ENCODE measurements around the gene NNAT. TPM values are rescaled to one million over a fixed set of nuclear protein-coding genes. Genes with fewer than 3 reads are reported as not detected.

Gene NNAT
- total and polyA plus RNA-seq, 7 donors = 7.8 to 125 (median 85.8) TPM; not detected in 1

- Histone ChIP-seq H3K9me3 (no peaks in the 10 kb centered on the region), H3K27me3 (no peaks in the 10 kb centered on the region), H3K36me3 (peaks cover 0 to 63% (median 23%) of the 10 kb centered on the region in 4 donors), H3K27ac (no peak overlapping the region), H3K4me1 (peaks cover 0 to 49% (median 33%) of the 10 kb centered on the region in 4 donors), H3K4me3 (no peak overlapping the region)
- intact Hi-C loops (cut with DNase I) = no loop called here
- 89 to 96% methylated on average over 4 of the region's 4 CpGs for WGBS, 2 donors
- DNase-seq = peak; percentile 40
- no peak for TF ChIP-seq EP300 (IDR thresholded peaks at IDR 0.05)
- TF ChIP-seq CTCF (IDR thresholded peaks at IDR 0.05) = no peak
- TF ChIP-seq POLR2A (IDR thresholded peaks at IDR 0.05) = no peak
- no peak for TF ChIP-seq POLR2AphosphoS5 (IDR thresholded peaks at IDR 0.05)
Measured at GRCh38 chr20:37513779-37514359, 7.2 kb upstream of the NNAT start.

- Histone ChIP-seq H3K4me3 (no peak overlapping the region), H3K36me3 (peaks cover 0 to 47% (median 18%) of the 10 kb centered on the region in 4 donors), H3K9me3 (no peaks in the 10 kb centered on the region), H3K27ac (peak overlapping the region in 1 of 4 donors; percentile 99), H3K4me1 (peaks cover 0 to 69% (median 53%) of the 10 kb centered on the region in 4 donors), H3K27me3 (no peaks in the 10 kb centered on the region)
- WGBS, 2 donors = 92 to 96% methylated on average over 4 of the region's 4 CpGs
- TF ChIP-seq POLR2AphosphoS5 (IDR thresholded peaks at IDR 0.05) = no peak
- TF ChIP-seq EP300 (IDR thresholded peaks at IDR 0.05) = no peak
- TF ChIP-seq CTCF (IDR thresholded peaks at IDR 0.05) = no peak
- TF ChIP-seq POLR2A (IDR thresholded peaks at IDR 0.05) = no peak
- intact Hi-C loops (cut with DNase I) = no loop called here
- DNase-seq = no peak
Measured at GRCh38 chr20:37515876-37516275, 5.2 kb upstream of the NNAT start.

GRCh38 chr20:37516811-37517750, 4.0 kb upstream of the NNAT start:
- 53 to 69% methylated on average over 13 of the region's 13 CpGs for WGBS, 2 donors
- H3K4me1 ChIP-seq = peaks cover 0 to 77% (median 62%) of the 10 kb centered on the region in 4 donors
- H3K36me3 ChIP-seq = peaks cover 0 to 35% (median 14%) of the 10 kb centered on the region in 4 donors
- no peaks in the 10 kb centered on the region for H3K9me3 ChIP-seq
- peak overlapping the region; percentile 23 to 99 (median 97) for H3K27ac ChIP-seq
- H3K4me3 ChIP-seq = no peak overlapping the region
- no peak for DNase-seq
- no peaks in the 10 kb centered on the region for H3K27me3 ChIP-seq
- intact Hi-C loops (cut with DNase I) = no loop called here
- TF ChIP-seq CTCF (IDR thresholded peaks at IDR 0.05) (no peak), POLR2AphosphoS5 (IDR thresholded peaks at IDR 0.05) (no peak), POLR2A (IDR thresholded peaks at IDR 0.05) (no peak), EP300 (IDR thresholded peaks at IDR 0.05) (no peak)

DNA sequence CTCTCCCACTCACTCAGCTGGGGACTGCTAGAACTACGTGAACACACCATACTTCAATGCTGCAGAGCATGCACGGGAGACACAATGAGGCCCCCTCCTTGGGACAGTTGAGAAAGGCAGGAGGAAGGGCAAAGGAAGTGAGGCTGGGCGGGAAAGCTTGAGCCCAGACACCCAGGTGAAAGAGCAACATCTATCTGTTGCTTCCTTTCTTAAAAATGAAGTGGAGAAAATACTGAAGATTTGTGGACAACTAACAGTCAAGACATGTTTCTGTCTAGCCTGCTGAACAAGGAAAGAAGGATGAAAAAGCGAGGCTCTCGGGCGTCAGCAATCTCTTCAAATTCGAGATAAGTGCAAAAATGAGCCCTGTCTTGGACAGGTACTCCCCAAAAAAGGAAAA, 3.0 kb upstream of the NNAT start:
- H3K9me3 ChIP-seq = no peaks in the 10 kb centered on the region
- DNase-seq = no peak
- no peak overlapping the region for H3K4me3 ChIP-seq
- peaks cover 0 to 80% (median 69%) of the 10 kb centered on the region in 4 donors for H3K4me1 ChIP-seq
- no peaks in the 10 kb centered on the region for H3K27me3 ChIP-seq
- 92% methylated on average over 7 of the region's 7 CpGs for WGBS, 2 donors
- intact Hi-C loops (cut with DNase I) = no loop called here
- H3K36me3 ChIP-seq = peaks cover 0 to 25% (median 13%) of the 10 kb centered on the region in 4 donors
- TF ChIP-seq POLR2AphosphoS5 (IDR thresholded peaks at IDR 0.05) (no peak), EP300 (IDR thresholded peaks at IDR 0.05) (no peak), POLR2A (IDR thresholded peaks at IDR 0.05) (no peak), CTCF (IDR thresholded peaks at IDR 0.05) (no peak)
- peak overlapping the region; percentile 72 to 99 (median 97) for H3K27ac ChIP-seq

All from sigmoid colon (tissue), 7 donors.